IPS DF 6.9 (cell line): ENCODE results near the gene ELOVL1.

Source experiments
- DNase-seq: peaks from one replicate; pipeline ENCODE4 v3.0.0-alpha.2; 2013; ENCODE audit warnings: low read depth, low spot score
- H3K27ac ChIP-seq: one replicate; pipeline ENCODE4 v1.5.1; 2013; ENCODE audit warnings: low read length, control low read depth
- H3K27me3 ChIP-seq: 2 replicates; pipeline ENCODE4 v1.6.1; 2013; ENCODE audit warnings: mild to moderate bottlenecking, low read length; ENCODE audit not compliant: control insufficient read depth, insufficient read depth
- H3K36me3 ChIP-seq: 2 replicates; pipeline ENCODE4 v1.6.1; 2013; ENCODE audit warnings: low read length; ENCODE audit not compliant: control insufficient read depth, insufficient read depth
- H3K4me1 ChIP-seq: 2 replicates; pipeline ENCODE4 v1.6.1; 2013; ENCODE audit warnings: low read length; ENCODE audit not compliant: control insufficient read depth, insufficient read depth
- H3K4me3 ChIP-seq: 2 replicates; pipeline ENCODE4 v1.5.1; 2013; ENCODE audit warnings: mild to moderate bottlenecking, low read length
- H3K9me3 ChIP-seq: 2 replicates; pipeline ENCODE4 v1.6.1; 2013; ENCODE audit warnings: low read length, inconsistent platforms; ENCODE audit not compliant: control insufficient read depth, insufficient read depth
- WGBS: extraction: QIAGEN DNeasy Blood & Tissue Kit; methylation state at CpG from one replicate; pipeline ENCODE4 v1.1.7; 2013; ENCODE audit warnings: mixed read lengths, missing lambda C conversion rate; ENCODE audit not compliant: insufficient read length, insufficient coverage; 5-methylcytosine and 5-hydroxymethylcytosine counted together

ELOVL1 gene

GRCh38 chr1:43346636-43347035 lies 21.2 kb downstream of the ELOVL1 start:
- peaks cover 6% of the 10 kb centered on the region for H3K4me1 ChIP-seq
- no peaks in the 10 kb centered on the region for H3K9me3 ChIP-seq
- H3K4me3 ChIP-seq: no peak overlapping the region
- WGBS: no CpG with 5 or more reads among the region's 5 CpGs
- no peaks in the 10 kb centered on the region; the same call in 1 of the 2 replicates for H3K27me3 ChIP-seq
- DNase-seq: no peak
- no peaks in the 10 kb centered on the region for H3K36me3 ChIP-seq
- no peak overlapping the region for H3K27ac ChIP-seq

DNA sequence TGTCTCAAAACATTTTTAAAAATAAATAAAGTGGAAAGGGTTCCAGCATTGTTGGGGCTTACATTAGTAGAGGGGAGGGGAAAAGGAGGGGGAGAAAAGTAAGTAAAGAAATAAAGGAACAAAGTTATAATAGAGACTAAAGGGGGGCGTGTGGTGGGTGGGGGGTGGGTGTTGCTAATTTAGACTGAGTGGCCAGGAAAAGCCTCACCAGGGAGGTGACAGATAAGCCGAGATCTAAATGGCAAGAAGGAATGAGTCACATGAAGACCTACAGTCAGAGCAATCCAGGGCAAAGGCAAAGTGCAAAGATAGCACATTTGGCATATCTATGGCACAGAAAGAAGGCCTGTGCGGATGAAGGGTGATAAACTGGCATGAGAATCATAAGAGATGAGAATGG lies 22.7 kb downstream of the ELOVL1 start:
- H3K9me3 ChIP-seq: no peaks in the 10 kb centered on the region
- WGBS: 100% methylated on average over 1 of the region's 3 CpGs
- peaks cover 2% of the 10 kb centered on the region for H3K4me1 ChIP-seq
- H3K36me3 ChIP-seq: no peaks in the 10 kb centered on the region
- H3K27me3 ChIP-seq: no peaks in the 10 kb centered on the region; the same call in 1 of the 2 replicates
- H3K4me3 ChIP-seq: no peak overlapping the region
- no peak for DNase-seq
- no peak overlapping the region for H3K27ac ChIP-seq

DNA sequence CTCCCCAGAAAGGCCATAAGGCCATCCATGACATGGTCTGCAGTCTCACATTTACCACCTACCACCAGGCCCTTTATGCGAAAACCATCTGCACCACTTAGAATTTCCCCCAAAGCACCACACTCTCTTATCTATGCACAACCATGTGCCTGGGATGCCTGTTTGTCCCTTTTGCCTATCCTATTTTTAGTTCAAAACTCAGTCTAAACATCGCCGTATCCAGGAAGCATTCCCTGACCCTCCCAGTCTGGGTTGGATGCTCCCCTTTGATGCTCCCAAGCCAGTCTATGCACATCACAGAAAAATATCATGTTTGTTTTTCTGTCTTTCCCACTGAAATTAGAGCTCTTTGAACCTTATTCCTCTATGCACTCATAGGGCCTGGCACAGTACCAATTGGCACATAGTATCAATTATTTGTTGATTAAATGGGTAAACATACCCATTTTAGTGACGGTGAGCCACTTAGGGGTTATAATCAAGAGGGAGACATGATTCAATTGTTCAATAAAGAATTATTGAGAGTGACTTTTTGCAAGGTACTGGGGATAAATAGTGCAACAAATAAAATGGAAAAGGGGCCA lies 23.5 kb downstream of the ELOVL1 start:
- H3K36me3 ChIP-seq: no peaks in the 10 kb centered on the region
- H3K27me3 ChIP-seq: no peaks in the 10 kb centered on the region; the same call in 1 of the 2 replicates
- WGBS: no CpG with 5 or more reads among the region's 4 CpGs
- no peaks in the 10 kb centered on the region for H3K9me3 ChIP-seq
- H3K4me1 ChIP-seq: no peaks in the 10 kb centered on the region
- H3K27ac ChIP-seq: no peak overlapping the region
- H3K4me3 ChIP-seq: no peak overlapping the region
- DNase-seq: no peak

DNA sequence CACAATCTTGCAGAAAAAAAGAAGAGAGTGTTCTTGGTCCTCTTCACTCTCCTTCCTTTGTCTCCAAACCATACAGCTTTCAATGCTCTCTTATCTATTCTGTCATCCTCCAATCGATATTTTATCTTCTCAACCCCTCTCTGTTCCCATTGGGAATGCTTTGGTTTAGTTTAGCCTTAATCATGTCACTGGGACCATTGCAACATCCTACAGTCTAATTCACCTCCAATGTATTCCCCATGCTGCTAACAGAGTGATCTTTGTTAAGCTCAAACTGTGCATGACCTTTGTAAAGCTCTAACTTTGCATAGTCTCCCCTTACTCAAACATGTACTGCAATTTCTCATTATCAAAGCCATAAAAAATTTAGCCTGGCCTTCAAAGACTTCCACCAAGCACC lies 27.3 kb downstream of the ELOVL1 start:
- H3K27ac ChIP-seq: no peak overlapping the region
- WGBS: 100% methylated on average over 1 of the region's 1 CpG

GRCh38 chr1:43339584-43340232 lies 28.1 kb downstream of the ELOVL1 start:
- Histone ChIP-seq H3K9me3 (no peaks in the 10 kb centered on the region), H3K4me1 (no peaks in the 10 kb centered on the region), H3K27ac (no peak overlapping the region), H3K27me3 (no peaks in the 10 kb centered on the region), H3K36me3 (no peaks in the 10 kb centered on the region), H3K4me3 (no peak overlapping the region)
- WGBS: no CpG with 5 or more reads among the region's 6 CpGs
- DNase-seq: no peak

More for the DNA sequence above, 27.3 kb downstream of the ELOVL1 start:
- Histone ChIP-seq H3K9me3 (no peaks in the 10 kb centered on the region), H3K4me3 (no peak overlapping the region), H3K36me3 (no peaks in the 10 kb centered on the region), H3K4me1 (no peaks in the 10 kb centered on the region), H3K27me3 (no peaks in the 10 kb centered on the region)
- DNase-seq: no peak

DNA sequence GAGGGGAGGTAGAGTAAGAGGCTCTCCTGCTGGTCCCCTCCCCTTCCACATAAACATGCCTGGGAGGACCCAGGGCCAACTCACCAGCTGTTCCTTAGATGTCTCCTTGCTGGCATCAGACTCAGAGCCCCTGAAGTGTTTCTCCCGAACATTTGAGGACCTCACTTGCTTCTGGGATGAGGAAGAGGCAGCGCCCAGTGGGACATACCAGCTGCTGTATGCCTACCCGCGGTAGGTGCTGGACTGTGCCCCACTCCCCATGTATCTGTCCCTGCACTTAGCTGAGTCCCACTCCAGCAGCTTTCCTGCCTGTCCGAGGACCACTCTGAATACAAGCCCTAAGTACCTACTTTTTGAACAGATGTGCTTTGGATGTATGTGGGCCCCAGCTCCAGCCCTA lies 29.8 kb downstream of the ELOVL1 start:
- Histone ChIP-seq H3K9me3 (no peaks in the 10 kb centered on the region), H3K4me1 (no peaks in the 10 kb centered on the region), H3K4me3 (no peak overlapping the region), H3K27me3 (no peaks in the 10 kb centered on the region), H3K27ac (no peak overlapping the region), H3K36me3 (no peaks in the 10 kb centered on the region)
- no peak for DNase-seq
- no CpG with 5 or more reads among the region's 5 CpGs for WGBS

DNA sequence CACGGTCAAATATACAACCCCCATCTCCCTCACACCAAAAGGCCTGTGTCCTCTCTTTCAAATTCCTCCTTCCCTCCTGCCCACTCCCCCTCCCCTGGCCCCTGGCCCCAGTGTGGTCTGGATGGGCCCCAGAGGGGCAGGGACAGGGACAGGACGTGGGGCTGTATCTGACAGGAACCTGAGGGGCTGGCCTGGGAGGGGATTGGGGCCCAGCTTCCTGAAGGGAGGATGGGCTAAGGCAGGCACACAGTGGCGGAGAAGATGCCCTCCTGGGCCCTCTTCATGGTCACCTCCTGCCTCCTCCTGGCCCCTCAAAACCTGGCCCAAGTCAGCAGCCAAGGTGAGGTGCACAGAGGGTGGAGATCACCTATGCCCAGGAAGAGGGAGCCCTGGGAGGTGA lies 30.2 kb downstream of the ELOVL1 start, which contains the start of gene MPL:
Gene MPL, plus strand, starts transcription at position 231 of the 400 bp plus-strand sequence. Its CDS starts 31 bp downstream, at position 262.
- no peaks in the 10 kb centered on the region for H3K27me3 ChIP-seq
- H3K4me1 ChIP-seq: no peaks in the 10 kb centered on the region
- no peaks in the 10 kb centered on the region for H3K9me3 ChIP-seq
- no peak within 1 kb of the TSS for H3K27ac ChIP-seq
- H3K4me3 ChIP-seq: no peak within 1 kb of the TSS
- WGBS: no CpG with 5 or more reads among the region's 3 CpGs
- DNase-seq: no peak
- H3K36me3 ChIP-seq: no peaks in the 10 kb centered on the region

GRCh38 chr1:43334453-43335205 lies 33.2 kb downstream of the ELOVL1 start:
- no peak overlapping the region for H3K27ac ChIP-seq
- H3K36me3 ChIP-seq: no peaks in the 10 kb centered on the region
- DNase-seq: no peak
- 100% methylated on average over 2 of the region's 7 CpGs for WGBS
- H3K4me1 ChIP-seq: 0 out of 2 replicates have a peak, but pooled peaks cover 2% of the 10 kb centered on the region
- H3K9me3 ChIP-seq: no peaks in the 10 kb centered on the region
- no peaks in the 10 kb centered on the region for H3K27me3 ChIP-seq
- no peak overlapping the region for H3K4me3 ChIP-seq

DNA sequence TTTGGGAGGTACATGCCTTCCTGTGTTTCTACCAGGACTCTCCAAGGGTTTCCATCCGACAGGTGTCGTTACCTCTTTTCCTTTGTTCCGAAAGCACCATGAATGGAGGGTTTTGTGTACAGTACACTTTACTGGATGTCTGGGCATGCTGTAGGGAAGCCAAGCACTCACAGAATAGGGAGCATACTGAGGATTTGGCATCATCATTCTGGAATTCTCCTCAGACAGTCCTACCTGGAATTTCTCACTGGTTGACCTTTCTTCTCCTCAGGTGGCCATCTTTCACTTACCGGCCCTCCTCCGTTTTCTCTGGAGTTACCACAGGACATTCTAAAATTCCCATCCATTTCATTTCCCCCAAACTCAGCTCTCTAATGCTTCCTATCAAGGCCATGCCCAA lies 36.1 kb downstream of the ELOVL1 start:
- Histone ChIP-seq H3K4me1 (0 out of 2 replicates have a peak, but pooled peaks cover 2% of the 10 kb centered on the region), H3K4me3 (no peak overlapping the region), H3K9me3 (no peaks in the 10 kb centered on the region; the same call in 1 of the 2 replicates), H3K27ac (no peak overlapping the region), H3K36me3 (no peaks in the 10 kb centered on the region), H3K27me3 (no peaks in the 10 kb centered on the region)
- no CpG with 5 or more reads among the region's 5 CpGs for WGBS
- DNase-seq: no peak

GRCh38 chr1:43329995-43330751 lies 37.6 kb downstream of the ELOVL1 start:
- no peak overlapping the region for H3K27ac ChIP-seq
- H3K4me1 ChIP-seq: 0 out of 2 replicates have a peak, but pooled peaks cover 2% of the 10 kb centered on the region
- H3K27me3 ChIP-seq: no peaks in the 10 kb centered on the region
- no peaks in the 10 kb centered on the region; the same call in 1 of the 2 replicates for H3K9me3 ChIP-seq
- no peak for DNase-seq
- H3K4me3 ChIP-seq: no peak overlapping the region
- no CpG with 5 or more reads among the region's 6 CpGs for WGBS
- no peaks in the 10 kb centered on the region for H3K36me3 ChIP-seq
